Measurements from ENCODE around the gene C5orf63.
"Not testable (repeated sequence)": the region's sequence is repeated elsewhere in the genome, so short reads cannot be mapped to it uniquely, and the experiment has no call there.

Gene C5orf63

DNA sequence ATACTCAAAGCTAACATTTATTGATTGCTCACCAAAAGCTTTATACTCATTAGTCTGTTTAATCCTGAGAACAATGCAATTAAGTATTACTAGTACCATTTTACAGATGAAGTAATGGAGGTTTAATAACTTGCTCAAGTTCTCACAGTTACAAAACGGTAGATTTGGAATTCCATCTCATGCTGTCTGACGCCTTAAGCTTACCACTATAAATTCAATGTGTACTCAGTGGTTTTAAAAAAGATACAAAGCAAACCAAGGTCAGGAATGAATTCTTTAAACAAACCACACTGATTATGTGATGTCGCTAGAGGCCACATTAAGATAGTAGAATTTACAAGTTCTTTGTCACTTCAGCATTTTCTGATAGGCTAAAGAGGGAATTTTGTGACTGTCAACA, 1.2 kb upstream of the C5orf63 start:
- DNase-seq (ENCODE audit: low spot score): no peak

- DNase-seq (ENCODE audit: low spot score): no peak
Observed at GRCh38 chr5:127070243-127070642, 3.1 kb downstream of the C5orf63 start.

DNA sequence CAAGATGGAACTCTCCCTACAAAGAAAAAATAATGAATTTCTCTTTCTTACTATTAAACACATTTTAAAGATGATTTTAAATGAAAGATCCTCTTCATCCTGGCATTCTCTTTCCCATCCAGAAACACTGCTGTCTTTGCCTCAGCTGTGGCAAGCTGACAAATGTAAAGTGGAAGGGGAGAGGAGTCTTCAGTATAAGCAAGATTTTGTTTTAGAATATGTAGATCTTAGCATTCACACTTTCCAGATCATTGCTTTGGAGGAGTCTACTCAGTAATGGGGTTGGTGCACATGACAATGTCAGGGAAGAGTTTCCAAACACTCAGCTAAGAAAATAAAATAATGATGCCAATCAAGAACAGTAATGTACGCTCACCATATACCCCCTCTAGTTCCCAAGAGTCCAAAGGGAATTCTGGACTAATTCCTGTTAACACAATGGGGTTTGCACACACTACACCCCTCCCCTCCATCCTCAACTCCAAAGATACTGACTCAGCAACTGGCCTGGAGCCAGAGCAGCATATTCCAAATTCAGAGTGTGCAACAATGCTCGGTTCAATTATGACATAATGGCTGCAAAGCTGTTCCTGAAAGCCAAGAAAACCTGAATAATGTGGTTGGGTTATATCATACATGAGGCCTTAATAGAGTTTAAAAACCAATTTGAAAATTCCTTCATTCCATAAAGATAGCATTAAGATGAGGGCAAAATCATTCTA, 4.6 kb downstream of the C5orf63 start:
- no peak for DNase-seq (ENCODE audit: low spot score)

- no peak for DNase-seq (ENCODE audit: low spot score)
Observed at GRCh38 chr5:127066721-127067120, 6.6 kb downstream of the C5orf63 start.

GRCh38 chr5:127064253-127064840, 9.0 kb downstream of the C5orf63 start:
- no peak for DNase-seq (ENCODE audit: low spot score)

- DNase-seq (ENCODE audit: low spot score): no peak
Observed at GRCh38 chr5:127063257-127063913, 9.9 kb downstream of the C5orf63 start.

GRCh38 chr5:127061956-127062355, 11.3 kb downstream of the C5orf63 start:
- DNase-seq (ENCODE audit: low spot score): no peak

DNA sequence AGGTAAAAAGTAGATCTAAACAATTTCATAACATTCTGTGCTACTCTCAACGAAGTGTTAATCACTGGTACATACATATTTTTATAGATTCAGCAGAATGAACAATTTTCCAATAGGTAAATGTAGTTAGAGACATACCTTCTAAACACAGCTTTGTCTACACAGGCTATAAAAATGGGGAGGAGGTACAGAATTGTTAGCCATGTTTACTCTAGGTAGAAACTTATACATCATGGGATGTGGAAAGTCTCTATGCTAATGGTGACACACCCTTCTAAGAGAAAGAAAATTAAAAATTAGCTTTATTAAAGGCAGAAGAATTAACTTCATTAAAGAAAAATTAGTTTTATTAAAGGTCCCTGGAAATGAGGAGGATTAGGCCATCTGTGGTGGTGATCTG, 11.8 kb downstream of the C5orf63 start:
- DNase-seq (ENCODE audit: low spot score): no peak

GRCh38 chr5:127060470-127060985, 12.8 kb downstream of the C5orf63 start:
- DNase-seq (ENCODE audit: low spot score): no peak

GRCh38 chr5:127056896-127057295, 16.4 kb downstream of the C5orf63 start:
- DNase-seq (ENCODE audit: low spot score): no peak

DNA sequence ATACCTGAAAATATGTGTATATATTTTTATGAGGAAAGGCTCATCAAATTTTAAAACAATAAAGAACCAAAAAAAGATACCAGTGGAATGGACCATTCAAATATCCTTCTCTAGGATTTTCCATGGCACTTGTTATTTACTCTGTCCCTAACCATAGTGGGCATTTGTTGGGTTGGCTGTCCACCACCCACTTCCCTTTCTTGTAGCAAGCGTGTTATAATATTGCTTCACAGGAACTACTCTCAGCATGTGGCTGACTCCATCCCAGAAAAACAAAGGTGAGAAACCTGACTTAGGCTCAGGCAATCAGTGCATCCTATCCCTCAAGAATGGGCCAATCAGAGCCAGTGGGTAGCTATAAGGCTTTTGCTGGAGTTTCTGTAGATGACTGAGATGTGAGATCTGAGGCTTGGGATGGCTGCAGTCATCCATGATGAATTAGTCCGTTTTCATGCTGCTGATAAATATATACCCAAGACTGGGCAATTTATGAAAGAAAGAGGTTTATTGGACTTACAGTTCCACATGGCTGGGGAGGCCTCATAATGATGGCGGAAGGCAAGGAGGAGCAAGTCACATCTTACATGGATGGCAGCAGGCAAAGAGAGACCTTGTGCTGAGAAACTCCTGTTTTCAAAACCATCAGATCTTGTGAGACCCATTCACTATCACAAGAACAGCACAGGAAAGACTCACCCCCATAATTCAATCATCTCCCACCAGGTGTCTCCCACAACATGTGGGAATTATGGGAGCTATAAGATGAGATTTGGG, 17.2 kb downstream of the C5orf63 start:
- DNase-seq (ENCODE audit: low spot score): no peak

- not testable (repeated sequence) for DNase-seq (ENCODE audit: low spot score)
Observed at GRCh38 chr5:127053551-127053950, 19.8 kb downstream of the C5orf63 start.

DNA sequence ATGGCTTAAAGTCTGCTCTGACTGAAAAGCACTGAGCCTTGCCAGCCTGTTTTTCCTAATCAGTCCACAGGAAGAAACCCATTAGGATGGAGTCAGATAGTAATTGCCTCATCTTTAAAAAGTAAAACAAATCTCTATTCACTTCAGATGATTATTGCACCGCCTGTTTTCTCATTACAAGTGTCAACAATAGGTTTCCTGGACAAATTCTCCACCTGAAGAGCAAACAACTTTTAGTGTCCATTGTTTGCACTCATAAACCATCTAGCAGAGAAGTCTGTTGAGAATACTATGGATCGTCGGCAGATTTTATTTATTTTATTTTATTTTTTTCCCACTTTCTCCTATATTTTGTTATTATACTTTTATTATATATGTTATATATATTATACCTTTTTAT, 20.3 kb downstream of the C5orf63 start:
- DNase-seq (ENCODE audit: low spot score): no peak

DNA sequence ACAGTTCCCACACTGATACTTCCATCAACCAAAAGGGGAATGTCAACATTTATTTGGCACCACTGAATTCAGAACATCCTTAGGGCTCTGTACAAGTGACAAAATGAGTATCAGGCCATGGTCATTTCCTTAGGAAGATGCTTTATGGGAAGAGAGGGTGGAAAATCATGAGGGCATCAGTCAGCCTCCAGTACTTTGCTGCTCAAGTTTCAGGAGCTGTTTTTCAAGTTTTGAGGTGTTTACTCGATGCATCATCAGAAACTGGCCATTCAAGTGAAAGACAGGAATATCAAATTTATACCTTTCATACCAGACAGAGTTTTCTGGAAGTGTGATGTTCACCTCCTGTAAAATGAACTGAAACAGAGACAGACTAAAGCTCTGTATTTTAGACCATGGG, 21.7 kb downstream of the C5orf63 start:
- no peak for DNase-seq (ENCODE audit: low spot score)

DNA sequence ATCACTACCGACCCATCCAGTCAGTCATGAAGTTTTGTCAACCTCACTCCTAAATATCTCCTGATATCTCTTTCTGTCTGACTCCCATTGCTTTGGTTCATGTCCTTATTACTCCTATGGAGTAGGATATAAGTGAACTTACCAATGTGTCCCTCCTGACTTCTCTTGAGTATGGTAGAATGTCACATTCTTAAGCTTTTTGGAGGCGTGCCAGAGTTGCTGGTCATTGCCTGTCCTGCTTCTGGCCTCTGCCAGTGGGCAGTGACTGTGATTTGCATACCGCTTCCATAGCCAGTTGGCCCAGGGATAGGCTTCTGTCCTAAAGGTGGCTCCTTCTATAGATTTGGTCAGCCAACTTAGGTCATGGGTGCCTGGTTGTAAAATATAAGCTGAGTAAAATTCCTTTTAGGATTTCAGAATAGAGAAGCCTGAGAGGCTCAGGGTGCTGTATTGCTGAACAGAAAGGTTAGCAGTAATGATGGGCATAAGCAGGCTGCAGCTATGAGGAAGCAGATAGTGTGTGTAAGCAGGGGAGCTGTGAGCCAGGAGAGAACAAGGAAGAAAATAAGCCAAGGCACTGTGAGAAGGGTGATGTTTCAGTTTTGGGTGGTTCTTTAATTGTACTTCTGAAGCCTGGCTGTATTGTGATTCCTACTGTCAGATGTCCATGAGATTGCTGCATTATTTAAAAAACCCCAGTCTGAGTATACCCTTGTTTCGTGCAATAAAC, 26.8 kb downstream of the C5orf63 start:
- DNase-seq (ENCODE audit: low spot score): no peak

DNA sequence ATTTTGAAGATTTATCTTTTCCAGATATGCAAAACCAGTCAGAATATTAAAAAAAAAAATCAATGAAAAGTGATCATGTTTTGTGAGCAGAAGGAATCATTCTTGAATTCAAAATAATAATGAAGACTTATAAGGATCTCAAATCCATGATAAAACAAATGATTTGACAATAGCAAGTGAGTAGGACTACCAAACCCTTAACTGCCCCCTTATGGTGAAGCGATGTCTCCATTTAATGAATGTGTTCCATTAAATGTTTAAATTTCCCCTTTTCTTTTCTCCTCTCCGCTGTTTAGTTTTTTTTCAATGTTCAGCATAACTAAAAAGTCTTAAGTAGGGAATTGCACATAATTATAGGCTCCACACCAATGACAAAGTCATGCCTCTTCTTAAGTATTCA, 30.7 kb downstream of the C5orf63 start:
- no peak for DNase-seq (ENCODE audit: low spot score)

GRCh38 chr5:127041571-127041970, 31.7 kb downstream of the C5orf63 start:
- no peak for DNase-seq (ENCODE audit: low spot score)

DNA sequence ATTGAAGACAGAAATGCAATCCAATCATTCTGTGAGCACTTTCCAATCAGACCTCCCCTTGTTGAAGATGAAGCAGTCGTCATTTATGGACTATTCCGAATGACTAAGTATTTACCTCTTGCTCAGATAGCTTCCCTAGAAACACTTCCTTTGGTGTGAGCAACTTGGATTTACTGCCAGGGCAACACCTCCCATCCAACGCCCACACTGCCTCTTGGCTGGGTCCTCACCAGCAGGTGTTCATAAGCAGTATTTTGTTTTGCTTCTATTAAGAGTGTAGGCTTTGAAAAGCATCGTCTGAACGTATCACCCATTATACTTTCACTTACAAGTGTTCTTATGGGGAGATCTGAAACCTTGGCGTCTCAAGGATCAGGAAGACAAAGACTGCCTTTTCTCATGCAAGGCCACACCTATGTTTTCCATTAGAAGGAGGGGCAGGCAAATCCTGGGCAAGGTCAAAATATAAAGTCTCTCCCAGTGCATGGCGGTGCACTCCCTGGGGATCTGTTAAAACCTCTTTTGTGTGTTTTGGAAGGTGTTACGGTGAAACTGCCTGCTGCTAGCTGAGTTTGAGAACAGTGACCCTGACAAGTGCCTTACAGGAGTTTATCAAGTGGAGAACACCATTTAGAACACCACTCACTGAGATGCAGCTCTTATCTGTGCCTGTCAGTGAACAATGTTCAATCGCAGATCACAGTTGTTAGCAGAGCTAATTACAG, 32.3 kb downstream of the C5orf63 start:
- no peak for DNase-seq (ENCODE audit: low spot score)

- DNase-seq (ENCODE audit: low spot score): no peak
Observed at GRCh38 chr5:127038550-127038949, 34.8 kb downstream of the C5orf63 start.

DNA sequence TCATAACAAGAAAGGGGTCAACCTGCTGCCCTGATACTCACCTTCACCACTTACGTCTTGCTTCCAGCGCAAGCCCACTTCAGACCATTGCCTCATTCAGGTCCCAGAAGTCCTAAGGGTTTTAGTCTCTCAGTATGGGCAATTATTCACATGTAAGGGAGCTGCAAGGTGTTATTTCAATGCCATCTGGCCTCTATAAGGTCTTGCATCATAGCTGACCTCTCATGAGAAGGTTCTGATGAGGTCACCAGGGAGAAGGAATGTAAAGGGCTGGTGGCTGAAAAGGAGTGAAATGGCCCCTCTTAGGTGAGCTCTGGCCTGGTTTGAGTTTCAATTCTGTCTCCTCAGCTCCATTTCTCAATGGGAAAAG, 41.5 kb downstream of the C5orf63 start:
- DNase-seq (ENCODE audit: low spot score): no peak
